HepG2 (cell line): Measurements from ENCODE around the gene RNASE12. TPM values are rescaled to one million over a fixed set of nuclear protein-coding genes. Genes with fewer than 3 reads are reported as not detected.

Experiments used
- ARID3A ChIP-seq: IDR thresholded peaks from 2 replicates; pipeline ENCODE4 v1.6.1; 2012; ENCODE audit warnings: low read depth, low read length, improper control_type of control experiment
- ARNT2 ChIP-seq: sonication (generic); formaldehyde crosslinking; IDR thresholded peaks from 2 replicates; pipeline ENCODE4 v1.8.0; 2022; ENCODE audit warnings: mild to moderate bottlenecking, low read depth, missing genetic modification reagents, moderate library complexity
- FOXC1 ChIP-seq: sonication (generic); formaldehyde crosslinking; IDR thresholded peaks from 2 replicates; pipeline ENCODE4 v1.8.0; 2022; ENCODE audit warnings: mild to moderate bottlenecking, missing genetic modification reagents, borderline replicate concordance
- FOXM1 ChIP-seq: sonication (generic); formaldehyde crosslinking; IDR thresholded peaks from 2 replicates; pipeline ENCODE4 v1.5.0; 2020; ENCODE audit warnings: missing genetic modification reagents
- HOXA3 ChIP-seq: sonication (generic); formaldehyde crosslinking; IDR thresholded peaks from 2 replicates; pipeline ENCODE4 v1.5.0; 2020; ENCODE audit warnings: missing genetic modification reagents
- HOXA5 ChIP-seq: sonication (generic); formaldehyde crosslinking; IDR thresholded peaks from 2 replicates; pipeline ENCODE4 v1.4.0; 2020; ENCODE audit warnings: missing genetic modification reagents
- MED1 ChIP-seq: sonication (generic); formaldehyde crosslinking; IDR thresholded peaks from 2 replicates; pipeline ENCODE4 v1.4.0; 2020; ENCODE audit warnings: missing genetic modification reagents
- NFATC3 ChIP-seq: sonication (generic); formaldehyde crosslinking; IDR thresholded peaks from 2 replicates; pipeline ENCODE4 v1.5.1; 2020; ENCODE audit warnings: mild to moderate bottlenecking, missing genetic modification reagents
- NR1H2 ChIP-seq: sonication (generic); formaldehyde crosslinking; IDR thresholded peaks from 2 replicates; pipeline ENCODE4 v1.8.1; 2022; ENCODE audit warnings: low read depth, missing genetic modification reagents, borderline replicate concordance
- SNAPC2 ChIP-seq: sonication (generic); formaldehyde crosslinking; IDR thresholded peaks from 2 replicates; pipeline ENCODE4 v1.8.1; 2022; ENCODE audit warnings: mild to moderate bottlenecking, missing genetic modification reagents
- ZNF276 ChIP-seq: sonication (generic); formaldehyde crosslinking; IDR thresholded peaks from 2 replicates; pipeline ENCODE4 v1.4.0; 2020; ENCODE audit warnings: mild to moderate bottlenecking, low read depth, missing genetic modification reagents
- ZNF354B ChIP-seq: sonication (generic); formaldehyde crosslinking; IDR thresholded peaks from 2 replicates; pipeline ENCODE4 v1.8.0; 2022; ENCODE audit warnings: mild to moderate bottlenecking, missing genetic modification reagents
- ZNF605 ChIP-seq: sonication (generic); formaldehyde crosslinking; IDR thresholded peaks from 2 replicates; pipeline ENCODE4 v1.8.0; 2022; ENCODE audit warnings: mild to moderate bottlenecking, missing genetic modification reagents
- ZNF891 ChIP-seq: sonication (generic); formaldehyde crosslinking; IDR thresholded peaks from 2 replicates; pipeline ENCODE4 v1.5.0; 2020; ENCODE audit warnings: mild to moderate bottlenecking, missing genetic modification reagents
- polyA plus RNA-seq, 8 experiments: library from polyadenylated mRNA; depleted of rRNA in 3 of 8; stranded (reverse) in 7 of 8; unstranded in 1 of 8; fragments of >200 nt; fragmentation: Illumina TruSeq in 4 of 8; extraction: Trizol in 4 of 8; gene quantifications; 2 replicates each; pipeline versions ENCODE4 v1.2.1 to v1.2.3, GENCODE V29; 2011 to 2016; ENCODE audit warnings: low read depth in 4 of 8, missing spikeins in 1 of 8, mixed read lengths in 1 of 8; ENCODE audit not compliant: insufficient read depth in 1 of 8
- total RNA-seq, 5 experiments: library from RNA; depleted of rRNA; stranded (reverse); fragments of >200 nt; fragmentation: Illumina TruSeq; extraction: Trizol; gene quantifications; 2 replicates each; pipeline ENCODE4 v1.2.3, GENCODE V29; 2016; ENCODE audit warnings: low read depth in 1 of 5
- TF ChIP-seq, protein P1 (sequence below): IDR thresholded peaks from 2 replicates; pipeline ENCODE4 v1.6.1; 2016; ENCODE audit warnings: mild to moderate bottlenecking
- TF ChIP-seq, protein P2 (sequence below): sonication (generic); formaldehyde crosslinking; IDR thresholded peaks from 2 replicates; pipeline ENCODE4 v1.4.0; 2020; ENCODE audit warnings: missing genetic modification reagents, borderline replicate concordance
- TF ChIP-seq, protein P3 (sequence below): sonication (generic); formaldehyde crosslinking; IDR thresholded peaks from 2 replicates; pipeline ENCODE4 v1.4.0; 2020; ENCODE audit warnings: missing genetic modification reagents

Gene RNASE12
- total and polyA plus RNA-seq, 2 of the 13 experiments (the other 11 are each of a cell fraction or from before 2014, with no cell fraction given), result not detected

DNA sequence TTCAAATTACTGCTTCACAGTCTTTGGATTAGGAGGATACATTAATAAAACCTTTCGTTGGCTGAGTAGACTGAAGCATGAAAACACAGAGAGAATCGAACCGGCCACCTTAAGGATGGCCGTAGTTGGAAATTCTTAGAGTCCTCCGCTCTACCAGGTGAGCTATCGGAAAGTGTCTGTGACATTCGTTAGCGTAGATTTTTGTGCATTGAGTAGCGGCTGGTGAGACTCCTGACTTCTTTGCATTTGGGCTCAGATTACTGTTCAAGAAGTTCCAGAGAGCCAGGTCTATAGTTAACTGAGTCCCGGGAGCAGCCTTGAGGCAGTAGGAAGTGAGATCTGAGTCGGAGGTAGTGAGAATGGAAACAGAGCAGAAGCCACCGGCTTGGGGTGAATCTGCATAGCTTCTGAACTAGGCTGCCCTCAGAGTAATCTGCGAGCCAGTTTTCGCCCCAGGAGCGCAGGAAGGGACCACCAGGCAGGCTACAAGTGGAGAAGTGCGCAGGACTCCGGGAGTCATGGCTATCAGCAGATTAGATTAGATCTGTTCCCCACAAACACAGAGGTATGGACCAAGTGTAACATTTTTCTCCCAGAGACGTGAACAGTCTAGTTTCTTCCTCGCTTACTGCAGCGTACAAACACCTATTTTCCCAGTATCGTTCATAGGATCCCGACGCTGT lies 39.3 kb upstream of the RNASE12 start (continued):
- TF ChIP-seq ZNF605 (0 out of 2 replicates have a peak, but pooled peaks have one; percentile 36), FOXM1 (CRISPR knock-in tag) (no peak), FOXC1 (no peak), HOXA3 (CRISPR knock-in tag) (no peak), MED1 (CRISPR knock-in tag) (peak; percentile 32; the same call in 1 of the 2 replicates), ZNF891 (0 out of 2 replicates have a peak, but pooled peaks have one; percentile 35), SNAPC2 (no peak), HOXA5 (CRISPR knock-in tag) (0 out of 2 replicates have a peak, but pooled peaks have one; percentile 34), ZNF276 (CRISPR knock-in tag) (no peak), ARNT2 (peak; percentile 74; the same call in 1 of the 2 replicates), NR1H2 (no peak), NFATC3 (CRISPR knock-in tag) (no peak), ZNF354B (no peak), ARID3A (no peak)
- TF ChIP-seq, protein P1, sequence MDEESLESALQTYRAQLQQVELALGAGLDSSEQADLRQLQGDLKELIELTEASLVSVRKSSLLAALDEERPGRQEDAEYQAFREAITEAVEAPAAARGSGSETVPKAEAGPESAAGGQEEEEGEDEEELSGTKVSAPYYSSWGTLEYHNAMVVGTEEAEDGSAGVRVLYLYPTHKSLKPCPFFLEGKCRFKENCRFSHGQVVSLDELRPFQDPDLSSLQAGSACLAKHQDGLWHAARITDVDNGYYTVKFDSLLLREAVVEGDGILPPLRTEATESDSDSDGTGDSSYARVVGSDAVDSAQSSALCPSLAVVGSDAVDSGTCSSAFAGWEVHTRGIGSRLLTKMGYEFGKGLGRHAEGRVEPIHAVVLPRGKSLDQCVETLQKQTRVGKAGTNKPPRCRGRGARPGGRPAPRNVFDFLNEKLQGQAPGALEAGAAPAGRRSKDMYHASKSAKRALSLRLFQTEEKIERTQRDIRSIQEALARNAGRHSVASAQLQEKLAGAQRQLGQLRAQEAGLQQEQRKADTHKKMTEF (CRISPR knock-in tag), result 0 out of 2 replicates have a peak, but pooled peaks have one; percentile 53
- TF ChIP-seq, protein P2, sequence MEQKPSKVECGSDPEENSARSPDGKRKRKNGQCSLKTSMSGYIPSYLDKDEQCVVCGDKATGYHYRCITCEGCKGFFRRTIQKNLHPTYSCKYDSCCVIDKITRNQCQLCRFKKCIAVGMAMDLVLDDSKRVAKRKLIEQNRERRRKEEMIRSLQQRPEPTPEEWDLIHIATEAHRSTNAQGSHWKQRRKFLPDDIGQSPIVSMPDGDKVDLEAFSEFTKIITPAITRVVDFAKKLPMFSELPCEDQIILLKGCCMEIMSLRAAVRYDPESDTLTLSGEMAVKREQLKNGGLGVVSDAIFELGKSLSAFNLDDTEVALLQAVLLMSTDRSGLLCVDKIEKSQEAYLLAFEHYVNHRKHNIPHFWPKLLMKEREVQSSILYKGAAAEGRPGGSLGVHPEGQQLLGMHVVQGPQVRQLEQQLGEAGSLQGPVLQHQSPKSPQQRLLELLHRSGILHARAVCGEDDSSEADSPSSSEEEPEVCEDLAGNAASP (CRISPR knock-in tag), result peak; percentile 51; the same call in 1 of the 2 replicates
- TF ChIP-seq, protein P3, sequence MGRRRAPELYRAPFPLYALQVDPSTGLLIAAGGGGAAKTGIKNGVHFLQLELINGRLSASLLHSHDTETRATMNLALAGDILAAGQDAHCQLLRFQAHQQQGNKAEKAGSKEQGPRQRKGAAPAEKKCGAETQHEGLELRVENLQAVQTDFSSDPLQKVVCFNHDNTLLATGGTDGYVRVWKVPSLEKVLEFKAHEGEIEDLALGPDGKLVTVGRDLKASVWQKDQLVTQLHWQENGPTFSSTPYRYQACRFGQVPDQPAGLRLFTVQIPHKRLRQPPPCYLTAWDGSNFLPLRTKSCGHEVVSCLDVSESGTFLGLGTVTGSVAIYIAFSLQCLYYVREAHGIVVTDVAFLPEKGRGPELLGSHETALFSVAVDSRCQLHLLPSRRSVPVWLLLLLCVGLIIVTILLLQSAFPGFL (CRISPR knock-in tag), result no peak
